Measurements from ENCODE around the gene ABI2.

ABI2 gene

GRCh38 chr2:203431391-203432185, 103.4 kb downstream of the ABI2 start:
- DNase-seq = no peak

GRCh38 chr2:203432811-203433210, 104.6 kb downstream of the ABI2 start:
- DNase-seq = no peak

- no peak for DNase-seq
These were observed 108.3 kb downstream of the ABI2 start for GRCh38 chr2:203436496-203436895.

- DNase-seq = no peak
These were observed 109.3 kb downstream of the ABI2 start for GRCh38 chr2:203437511-203437910.

GRCh38 chr2:203438528-203438927, 110.3 kb downstream of the ABI2 start:
- DNase-seq = no peak

GRCh38 chr2:203440671-203441070, 112.5 kb downstream of the ABI2 start:
- no peak for DNase-seq

GRCh38 chr2:203441463-203441862, 113.3 kb downstream of the ABI2 start:
- no peak for DNase-seq

GRCh38 chr2:203442463-203442862, 114.3 kb downstream of the ABI2 start:
- DNase-seq = no peak

- no peak for DNase-seq
These were observed 116.5 kb downstream of the ABI2 start for GRCh38 chr2:203444738-203445137.

GRCh38 chr2:203446071-203446481, 117.9 kb downstream of the ABI2 start:
- no peak for DNase-seq

- no peak for DNase-seq
These were observed 118.6 kb downstream of the ABI2 start for GRCh38 chr2:203446780-203447179.

GRCh38 chr2:203450561-203450960, 122.4 kb downstream of the ABI2 start:
- no peak for DNase-seq

- no peak for DNase-seq
These were observed 122.8 kb downstream of the ABI2 start for GRCh38 chr2:203451011-203451410.

- no peak for DNase-seq
These were observed 123.5 kb downstream of the ABI2 start for GRCh38 chr2:203451689-203452088.

- DNase-seq = no peak
These were observed 125.8 kb downstream of the ABI2 start for GRCh38 chr2:203453858-203454451.

GRCh38 chr2:203455209-203455608, 127.0 kb downstream of the ABI2 start:
- no peak for DNase-seq

GRCh38 chr2:203461746-203462145, 133.6 kb downstream of the ABI2 start:
- no peak for DNase-seq

GRCh38 chr2:203462308-203462707, 134.1 kb downstream of the ABI2 start:
- no peak for DNase-seq

GRCh38 chr2:203463266-203463678, 135.1 kb downstream of the ABI2 start:
- DNase-seq = no peak

GRCh38 chr2:203469546-203469945, 141.4 kb downstream of the ABI2 start:
- no peak for DNase-seq

GRCh38 chr2:203470371-203470770, 142.2 kb downstream of the ABI2 start:
- DNase-seq = no peak

- DNase-seq = no peak
These were observed 143.1 kb downstream of the ABI2 start for GRCh38 chr2:203471323-203471722.

- DNase-seq = no peak
These were observed 148.7 kb downstream of the ABI2 start for GRCh38 chr2:203476881-203477280.

- no peak for DNase-seq
These were observed 152.4 kb downstream of the ABI2 start for GRCh38 chr2:203480623-203481022.
